Activated naive CD8-positive, alpha-beta T cell (primary cell): ENCODE results near the gene GSDMA.

Experiments
- H3K27ac Mint-ChIP-seq: one replicate; pipeline ENCODE4 v1.8.0; 2021; ENCODE audit warnings: mixed read lengths
- H3K27me3 Mint-ChIP-seq: one replicate; pipeline ENCODE4 v1.8.0; 2021; ENCODE audit warnings: mixed read lengths
- H3K36me3 Mint-ChIP-seq: one replicate; pipeline ENCODE4 v1.8.0; 2021; ENCODE audit warnings: mixed read lengths
- H3K4me1 Mint-ChIP-seq: one replicate; pipeline ENCODE4 v1.8.0; 2021; ENCODE audit warnings: low read depth, mixed read lengths
- H3K4me3 Mint-ChIP-seq: one replicate; pipeline ENCODE4 v1.8.0; 2021; ENCODE audit warnings: mild to moderate bottlenecking, mixed read lengths
- H3K9me3 Mint-ChIP-seq: one replicate; pipeline ENCODE4 v1.8.0; 2021; ENCODE audit warnings: low read depth, mixed read lengths

Gene GSDMA

GRCh38 chr17:40015005-40015997 lies 52.5 kb downstream of the GSDMA start, which contains the start of gene CSF3:
CSF3 (plus strand) TSS chr17:40015440; CDS start chr17:40015475, 35 bp downstream.
- no peaks in the 10 kb centered on the region for H3K36me3 Mint-ChIP-seq
- H3K27ac Mint-ChIP-seq = no peak within 1 kb of the TSS
- no peak within 1 kb of the TSS for H3K4me3 Mint-ChIP-seq
- no peaks in the 10 kb centered on the region for H3K27me3 Mint-ChIP-seq
- H3K4me1 Mint-ChIP-seq = peaks cover 7% of the 10 kb centered on the region
- H3K9me3 Mint-ChIP-seq = no peaks in the 10 kb centered on the region

GRCh38 chr17:40015998-40016985 lies 53.5 kb downstream of the GSDMA start:
- no peak overlapping the region for H3K4me3 Mint-ChIP-seq
- H3K27ac Mint-ChIP-seq = no peak overlapping the region

GRCh38 chr17:40017422-40018080 lies 54.7 kb downstream of the GSDMA start:
- Mint-ChIP-seq H3K27ac (no peak overlapping the region), H3K4me3 (no peak overlapping the region), H3K9me3 (no peaks in the 10 kb centered on the region), H3K36me3 (no peaks in the 10 kb centered on the region), H3K4me1 (peaks cover 5% of the 10 kb centered on the region), H3K27me3 (no peaks in the 10 kb centered on the region)

More at GRCh38 chr17:40015998-40016985, 53.5 kb downstream of the GSDMA start:
- no peaks in the 10 kb centered on the region for H3K27me3 Mint-ChIP-seq
- no peaks in the 10 kb centered on the region for H3K9me3 Mint-ChIP-seq
- H3K4me1 Mint-ChIP-seq = peaks cover 5% of the 10 kb centered on the region
- H3K36me3 Mint-ChIP-seq = no peaks in the 10 kb centered on the region

GRCh38 chr17:40018211-40019121 lies 55.7 kb downstream of the GSDMA start:
- H3K9me3 Mint-ChIP-seq = no peaks in the 10 kb centered on the region
- H3K36me3 Mint-ChIP-seq = no peaks in the 10 kb centered on the region
- H3K27me3 Mint-ChIP-seq = no peaks in the 10 kb centered on the region
- peaks cover 4% of the 10 kb centered on the region for H3K4me1 Mint-ChIP-seq
- no peak overlapping the region for H3K27ac Mint-ChIP-seq
- no peak overlapping the region for H3K4me3 Mint-ChIP-seq

GRCh38 chr17:40019140-40019991 lies 56.6 kb downstream of the GSDMA start:
- no peak overlapping the region for H3K27ac Mint-ChIP-seq
- H3K27me3 Mint-ChIP-seq = no peaks in the 10 kb centered on the region
- H3K4me3 Mint-ChIP-seq = no peak overlapping the region
- no peaks in the 10 kb centered on the region for H3K36me3 Mint-ChIP-seq
- no peaks in the 10 kb centered on the region for H3K9me3 Mint-ChIP-seq
- no peaks in the 10 kb centered on the region for H3K4me1 Mint-ChIP-seq

- H3K27ac Mint-ChIP-seq = no peak overlapping the region
- H3K36me3 Mint-ChIP-seq = no peaks in the 10 kb centered on the region
- no peaks in the 10 kb centered on the region for H3K9me3 Mint-ChIP-seq
- H3K4me1 Mint-ChIP-seq = no peaks in the 10 kb centered on the region
- no peaks in the 10 kb centered on the region for H3K27me3 Mint-ChIP-seq
- H3K4me3 Mint-ChIP-seq = no peak overlapping the region
These were observed 57.3 kb downstream of the GSDMA start for GRCh38 chr17:40020146-40020545.

GRCh38 chr17:40021451-40021971 lies 58.7 kb downstream of the GSDMA start:
- Mint-ChIP-seq H3K4me1 (peaks cover 13% of the 10 kb centered on the region), H3K9me3 (no peaks in the 10 kb centered on the region), H3K27ac (no peak overlapping the region), H3K36me3 (peaks cover 6% of the 10 kb centered on the region), H3K27me3 (no peaks in the 10 kb centered on the region), H3K4me3 (no peak overlapping the region)

GRCh38 chr17:40022497-40022896 lies 59.7 kb downstream of the GSDMA start:
- no peak overlapping the region for H3K27ac Mint-ChIP-seq
- no peak overlapping the region for H3K4me3 Mint-ChIP-seq
- H3K4me1 Mint-ChIP-seq = peaks cover 15% of the 10 kb centered on the region
- H3K36me3 Mint-ChIP-seq = peaks cover 6% of the 10 kb centered on the region
- H3K9me3 Mint-ChIP-seq = no peaks in the 10 kb centered on the region
- no peaks in the 10 kb centered on the region for H3K27me3 Mint-ChIP-seq

GRCh38 chr17:40022961-40023541 lies 60.2 kb downstream of the GSDMA start:
- peaks cover 6% of the 10 kb centered on the region for H3K36me3 Mint-ChIP-seq
- no peak overlapping the region for H3K27ac Mint-ChIP-seq
- no peaks in the 10 kb centered on the region for H3K27me3 Mint-ChIP-seq
- peaks cover 15% of the 10 kb centered on the region for H3K4me1 Mint-ChIP-seq
- H3K4me3 Mint-ChIP-seq = no peak overlapping the region
- no peaks in the 10 kb centered on the region for H3K9me3 Mint-ChIP-seq

- Mint-ChIP-seq H3K4me1 (peaks cover 15% of the 10 kb centered on the region), H3K9me3 (no peaks in the 10 kb centered on the region), H3K27me3 (no peaks in the 10 kb centered on the region), H3K27ac (no peak overlapping the region), H3K36me3 (peaks cover 6% of the 10 kb centered on the region), H3K4me3 (no peak overlapping the region)
These were observed 60.9 kb downstream of the GSDMA start for GRCh38 chr17:40023590-40024292.

- no peak overlapping the region for H3K27ac Mint-ChIP-seq
- no peaks in the 10 kb centered on the region for H3K9me3 Mint-ChIP-seq
- H3K36me3 Mint-ChIP-seq = peaks cover 8% of the 10 kb centered on the region
These were observed 62.1 kb downstream of the GSDMA start for GRCh38 chr17:40024901-40025300.

GRCh38 chr17:40025559-40025958 lies 62.8 kb downstream of the GSDMA start:
- H3K9me3 Mint-ChIP-seq = no peaks in the 10 kb centered on the region
- H3K4me1 Mint-ChIP-seq = peaks cover 15% of the 10 kb centered on the region
- no peaks in the 10 kb centered on the region for H3K27me3 Mint-ChIP-seq
- H3K27ac Mint-ChIP-seq = no peak overlapping the region
- H3K4me3 Mint-ChIP-seq = peak overlapping the region; percentile 51
- peaks cover 8% of the 10 kb centered on the region for H3K36me3 Mint-ChIP-seq

More at GRCh38 chr17:40024901-40025300, 62.1 kb downstream of the GSDMA start:
- no peaks in the 10 kb centered on the region for H3K27me3 Mint-ChIP-seq
- no peak overlapping the region for H3K4me3 Mint-ChIP-seq
- peaks cover 15% of the 10 kb centered on the region for H3K4me1 Mint-ChIP-seq
